GM15510 (cell line): ENCODE measurements around the gene TTC39A.

ENCODE experiments used
- POLR2A ChIP-seq: IDR thresholded peaks from 3 replicates; pipeline ENCODE4 v1.6.1; 2011; ENCODE audit warnings: borderline replicate concordance; ENCODE audit not compliant: insufficient read length; ENCODE audit errors: extremely low read depth

The TTC39A gene

GRCh38 chr1:51344602-51345299, 14.4 kb upstream of the TTC39A start:
- no peak for TF ChIP-seq POLR2A

DNA sequence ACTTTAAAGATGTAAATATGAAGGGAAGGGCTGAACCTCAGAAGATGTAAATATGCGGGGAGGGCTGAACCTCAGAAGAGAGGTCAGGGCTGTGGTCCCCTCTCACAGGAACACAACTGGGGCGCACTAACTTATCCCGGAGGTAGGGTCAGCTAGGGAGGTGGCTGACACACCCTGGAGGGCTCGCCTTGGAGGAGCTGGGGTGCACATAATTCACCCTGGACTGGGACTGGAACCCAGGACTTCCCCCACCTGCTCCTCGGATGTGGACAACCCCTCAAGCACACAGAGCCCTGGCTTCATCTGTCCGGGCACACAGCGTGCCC, 13.9 kb upstream of the TTC39A start:
- TF ChIP-seq POLR2A = no peak

GRCh38 chr1:51343624-51344023, 13.3 kb upstream of the TTC39A start:
- TF ChIP-seq POLR2A = no peak

GRCh38 chr1:51342591-51343206, 12.3 kb upstream of the TTC39A start:
- no peak for TF ChIP-seq POLR2A

GRCh38 chr1:51341876-51342496, 11.6 kb upstream of the TTC39A start:
- TF ChIP-seq POLR2A = no peak

- no peak for TF ChIP-seq POLR2A
Measured at GRCh38 chr1:51340380-51340779, 10.0 kb upstream of the TTC39A start.

DNA sequence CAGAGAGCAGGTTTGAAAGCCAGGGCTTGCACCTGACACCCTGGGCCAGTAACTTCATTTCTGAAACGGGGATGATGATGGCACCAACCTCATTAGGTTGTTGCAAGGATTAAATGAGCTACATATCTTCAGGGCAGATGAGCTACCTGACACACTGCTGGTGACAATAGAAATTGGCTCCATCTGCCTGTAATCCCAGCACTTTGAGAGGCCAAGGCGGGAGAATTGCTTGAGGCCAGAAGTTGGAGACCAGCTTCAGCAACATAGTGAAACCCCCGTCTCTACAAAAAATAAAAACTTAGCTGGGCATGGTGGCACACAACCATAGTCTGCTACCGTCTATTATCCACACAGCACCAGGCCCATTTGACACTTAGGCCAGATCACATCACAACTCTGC, 6.3 kb upstream of the TTC39A start:
- no peak for TF ChIP-seq POLR2A

GRCh38 chr1:51336004-51336403, 5.6 kb upstream of the TTC39A start:
- TF ChIP-seq POLR2A = no peak

- no peak for TF ChIP-seq POLR2A
Measured at GRCh38 chr1:51331206-51332100, 1.1 kb upstream of the TTC39A start.

GRCh38 chr1:51329443-51330325, 678 bp downstream of the TTC39A start:
- no peak for TF ChIP-seq POLR2A

GRCh38 chr1:51328926-51329325, 1.4 kb downstream of the TTC39A start:
- TF ChIP-seq POLR2A = no peak

DNA sequence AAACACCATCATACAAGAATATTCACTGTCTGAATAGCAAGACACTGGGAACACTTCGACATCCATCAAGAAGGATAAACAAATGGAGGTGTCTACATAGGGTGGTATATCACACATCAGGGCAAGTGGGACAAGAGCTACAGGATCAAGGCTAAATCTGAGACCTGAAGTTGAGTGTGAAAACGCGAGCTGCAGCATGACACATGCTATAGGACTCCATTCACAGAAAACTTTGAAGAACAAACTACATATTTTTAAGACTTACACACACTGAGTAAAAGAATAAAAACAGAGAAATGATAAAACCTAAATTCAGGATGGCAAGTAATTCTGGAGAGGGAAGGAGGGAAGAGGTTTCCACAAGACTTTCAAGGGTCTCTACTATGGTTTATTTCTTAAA, 2.1 kb downstream of the TTC39A start:
- TF ChIP-seq POLR2A = no peak

GRCh38 chr1:51327386-51327785, 3.0 kb downstream of the TTC39A start:
- TF ChIP-seq POLR2A = no peak

DNA sequence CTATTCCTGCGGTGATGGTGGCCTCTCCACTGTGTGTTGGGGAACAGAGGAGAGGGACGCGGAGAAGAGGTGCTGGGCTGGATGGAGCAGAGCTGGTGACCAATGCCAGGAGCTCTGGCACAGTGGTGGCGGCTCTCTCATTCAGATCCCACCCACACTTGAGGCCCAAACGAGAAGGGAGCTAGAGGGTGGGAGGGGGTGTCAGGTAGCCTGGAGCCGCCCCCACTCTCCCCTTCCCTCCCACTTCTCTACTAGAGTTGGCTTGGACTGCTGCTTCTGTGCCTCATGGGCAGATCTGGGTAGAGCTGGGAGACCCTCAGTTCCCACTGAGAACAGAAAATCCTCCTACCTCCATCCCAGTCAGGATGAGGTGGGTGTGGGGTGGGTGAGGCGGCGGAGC, 3.5 kb downstream of the TTC39A start:
- no peak for TF ChIP-seq POLR2A
